Common myeloid progenitor, CD34-positive (primary cell): ENCODE data around the gene LMO1.
A peak's percentile ranks its signal among the peaks of the same experiment; 100 is the strongest.

Experiments
- CTCF ChIA-PET: fragments of 350-600 bp; sonication (Branson Sonifier 250); formaldehyde crosslinking; loops from one replicate; lab custom pipeline; 2021; ENCODE audit warnings: antibody characterized with exemption; lab: Charles Lee
- POLR2A ChIA-PET: fragments of 350-600 bp; sonication (Branson Sonifier 250); formaldehyde crosslinking; loops from one replicate; lab custom pipeline; 2021; ENCODE audit warnings: antibody characterized with exemption; lab: Charles Lee
- DNase-seq, 3 donors: peaks; one replicate each; pipeline versions ENCODE4 v3.0.0 to v3.0.0-alpha.2; 2013
- H3K27ac ChIP-seq, 2 experiments: 1 replicate in 1 of 2; 2 replicates in 1 of 2; pipeline ENCODE4 v1.7.0; 2013; ENCODE audit warnings: inconsistent platforms in 2 of 2, low read length in 2 of 2, mild to moderate bottlenecking in 2 of 2, low read depth in 1 of 2, moderate library complexity in 1 of 2; ENCODE audit not compliant: severe bottlenecking in 2 of 2, insufficient read depth in 1 of 2, poor library complexity in 1 of 2
- H3K27me3 ChIP-seq, 5 experiments: replicated peaks in 2 of 5; 1 replicate in 3 of 5; 2 replicates in 2 of 5; pipeline versions ENCODE4 v1.6.1 to v1.7.0; 2013; ENCODE audit warnings: low read length in 4 of 5, mild to moderate bottlenecking in 2 of 5, moderate library complexity in 2 of 5, inconsistent platforms in 1 of 5; ENCODE audit not compliant: insufficient read depth in 5 of 5, control insufficient read depth in 4 of 5
- H3K36me3 ChIP-seq, 4 experiments: 1 replicate in 2 of 4; 2 replicates in 2 of 4; pipeline versions ENCODE4 v1.6.1 to v1.7.0; 2013; ENCODE audit warnings: low read length in 3 of 4, control low read depth in 1 of 4, mild to moderate bottlenecking in 1 of 4; ENCODE audit not compliant: control insufficient read depth in 4 of 4, insufficient read depth in 4 of 4
- H3K4me1 ChIP-seq, 4 experiments: 1 replicate in 3 of 4; 2 replicates in 1 of 4; pipeline versions ENCODE4 v1.6.1 to v1.7.1; 2013; ENCODE audit warnings: low read length in 3 of 4, mild to moderate bottlenecking in 3 of 4, control low read depth in 1 of 4, inconsistent platforms in 1 of 4, moderate library complexity in 1 of 4; ENCODE audit not compliant: control insufficient read depth in 4 of 4, insufficient read depth in 4 of 4; ENCODE audit errors: control extremely low read depth in 1 of 4
- H3K4me3 ChIP-seq, 7 experiments: 1 replicate in 4 of 7; 2 replicates in 3 of 7; pipeline versions ENCODE4 v1.5.1 to v1.7.0; 2013; ENCODE audit warnings: mild to moderate bottlenecking in 7 of 7, low read length in 6 of 7, moderate library complexity in 6 of 7, inconsistent platforms in 2 of 7, low read depth in 2 of 7, control low read depth in 1 of 7; ENCODE audit not compliant: insufficient read depth in 4 of 7, control insufficient read depth in 1 of 7; ENCODE audit errors: extremely low read depth in 1 of 7
- H3K9me3 ChIP-seq, 5 experiments: 1 replicate in 4 of 5; 2 replicates in 1 of 5; pipeline versions ENCODE4 v1.6.1 to v1.7.1; 2013; ENCODE audit warnings: low read length in 4 of 5, mild to moderate bottlenecking in 2 of 5, inconsistent platforms in 1 of 5, low read depth in 1 of 5, moderate library complexity in 1 of 5; ENCODE audit not compliant: control insufficient read depth in 4 of 5, insufficient read depth in 2 of 5; ENCODE audit errors: control extremely low read depth in 1 of 5
- WGBS: methylation state at CpG from one replicate; pipeline ENCODE4 v1.1.5; 2013; ENCODE audit not compliant: insufficient coverage; 5-methylcytosine and 5-hydroxymethylcytosine counted together

Gene LMO1

DNA sequence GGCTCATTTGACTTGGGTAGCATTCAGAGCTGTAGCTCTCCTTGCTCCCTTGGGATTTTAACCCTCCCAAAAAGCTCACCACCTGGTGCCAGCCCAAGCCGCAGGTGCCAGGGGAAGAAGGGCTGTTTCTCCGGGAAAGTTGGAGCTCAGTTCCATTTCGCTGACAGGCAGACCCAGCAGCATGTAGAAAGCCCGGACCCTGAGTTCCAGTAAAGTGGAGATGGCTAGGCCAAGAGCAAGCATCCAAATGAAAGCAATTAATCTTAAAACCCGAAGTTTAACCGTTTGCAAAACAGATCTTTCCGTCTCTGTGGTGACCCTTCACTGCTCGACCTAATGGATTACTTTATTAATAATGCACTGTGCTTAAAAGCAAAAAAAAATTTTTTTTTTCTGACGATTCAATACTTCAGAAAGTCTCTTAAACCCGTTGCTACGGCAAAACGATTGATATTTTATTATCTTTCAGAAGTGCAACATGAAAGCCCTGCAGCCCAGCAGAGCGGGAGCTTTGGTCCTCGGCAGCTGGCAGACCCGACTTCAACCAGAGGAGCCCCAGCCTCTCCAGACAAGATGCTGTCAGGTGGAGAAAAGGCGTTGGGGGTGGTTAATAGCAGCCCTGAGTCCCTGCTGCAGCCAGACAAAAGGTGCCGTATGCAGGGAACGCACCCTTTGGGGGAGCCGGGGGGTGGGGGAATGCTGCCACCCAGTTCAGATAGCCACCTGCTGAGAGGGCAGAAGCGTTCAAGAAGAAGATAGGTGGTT, 3.3 kb downstream of the LMO1 start:
- ChIA-PET POLR2A (interaction anchor here (0.6 kb wide), 1 partner anchor 26 kb away, joined by 3 read pairs; no protein-coding TSS in a partner anchor), CTCF (interaction anchor here (1.0 to 5.7 kb wide), 6 partner anchors 13 to 67 kb away, joined by 3 to 43 read pairs (median 4); no protein-coding TSS in a partner anchor)
- peaks cover 0 to 34% (median 22%) of the 10 kb centered on the region in 5 experiments for H3K27me3 ChIP-seq
- no peaks in the 10 kb centered on the region for H3K36me3 ChIP-seq
- H3K27ac ChIP-seq: no peak overlapping the region
- no peak for DNase-seq
- WGBS: 95% methylated on average over 13 of the region's 20 CpGs
- no peaks in the 10 kb centered on the region for H3K9me3 ChIP-seq
- H3K4me3 ChIP-seq: no peak overlapping the region
- H3K4me1 ChIP-seq: peaks cover 4 to 48% (median 41%) of the 10 kb centered on the region in 4 experiments

DNA sequence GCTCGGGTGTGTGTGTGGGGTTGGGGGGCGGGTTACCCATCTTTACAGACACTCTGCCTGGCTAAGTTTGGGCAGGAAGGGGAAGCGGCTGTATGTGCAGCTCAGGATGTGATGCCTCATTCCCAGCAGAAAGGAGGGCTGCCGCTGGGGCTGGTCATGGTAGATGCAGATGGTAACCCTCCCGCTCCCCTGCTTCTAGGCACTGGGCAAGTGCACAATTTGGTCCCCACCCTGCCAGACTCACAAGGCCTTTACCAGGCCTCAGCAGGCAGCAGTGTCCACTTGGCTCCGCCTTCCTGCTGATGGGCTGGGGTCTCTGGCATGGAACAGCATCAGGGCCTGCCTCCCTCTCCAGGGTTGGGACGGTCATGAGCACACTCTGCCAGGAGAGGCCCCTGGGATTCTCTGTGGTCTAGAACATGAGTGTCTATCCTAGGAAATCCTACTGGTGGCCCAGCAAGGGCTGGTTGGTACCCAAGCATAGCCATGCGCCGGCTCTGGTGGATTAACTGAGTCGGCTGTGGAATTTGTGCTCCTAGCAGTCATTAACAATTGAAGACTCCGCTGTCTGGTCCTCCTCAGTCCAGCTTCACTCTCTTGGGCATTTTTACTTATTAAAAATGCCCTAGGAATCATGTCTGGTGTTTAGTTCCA, 4.2 kb downstream of the LMO1 start:
- POLR2A ChIA-PET: interaction anchor here (1.0 kb wide), 1 partner anchor 51 kb away, joined by 3 read pairs; no protein-coding TSS in a partner anchor
- peaks cover 4 to 48% (median 41%) of the 10 kb centered on the region in 4 experiments for H3K4me1 ChIP-seq
- peak overlapping the region in 2 of 7 experiments; percentile 3 to 28 for H3K4me3 ChIP-seq
- H3K27ac ChIP-seq: no peak overlapping the region
- peaks cover 0 to 26% (median 20%) of the 10 kb centered on the region in 5 experiments for H3K27me3 ChIP-seq
- CTCF ChIA-PET: interaction anchor here (1.0 to 4.6 kb wide), 5 partner anchors 12 to 78 kb away, joined by 3 to 28 read pairs (median 4); no protein-coding TSS in a partner anchor
- peak in 2 of 3 donors; percentile 90 to 91 for DNase-seq
- H3K36me3 ChIP-seq: no peaks in the 10 kb centered on the region
- H3K9me3 ChIP-seq: no peaks in the 10 kb centered on the region
- 72% methylated on average over 8 of the region's 11 CpGs for WGBS

DNA sequence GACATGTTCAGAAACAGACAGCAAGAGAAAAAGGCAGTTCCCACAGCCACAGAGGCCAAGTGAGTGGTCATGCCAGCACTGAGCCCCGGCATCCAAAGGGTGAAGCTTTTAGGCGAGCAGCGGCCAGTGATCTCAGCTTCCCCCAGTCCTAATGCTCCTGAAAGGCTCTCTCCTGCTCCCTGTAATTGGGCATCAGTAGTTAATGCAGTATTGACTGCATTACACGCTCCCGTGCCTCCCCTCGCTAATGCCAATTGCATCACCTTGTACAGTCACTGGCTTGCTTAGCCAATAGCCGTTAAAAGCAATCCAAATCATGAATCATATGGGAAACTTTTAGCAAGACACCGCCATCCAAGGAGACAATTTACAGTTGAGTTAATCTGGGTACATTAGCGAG, 4.9 kb downstream of the LMO1 start:
- H3K36me3 ChIP-seq: no peaks in the 10 kb centered on the region
- H3K4me3 ChIP-seq: peak overlapping the region in 1 of 7 experiments; percentile 28
- no peak overlapping the region for H3K27ac ChIP-seq
- H3K27me3 ChIP-seq: peaks cover 0 to 21% (median 15%) of the 10 kb centered on the region in 5 experiments
- H3K4me1 ChIP-seq: peaks cover 4 to 44% (median 40%) of the 10 kb centered on the region in 4 experiments
- ChIA-PET POLR2A (interaction anchor here (1.0 kb wide), 1 partner anchor 50 kb away, joined by 3 read pairs; no protein-coding TSS in a partner anchor), CTCF (interaction anchor here (0.6 to 4.6 kb wide), 4 partner anchors 11 to 86 kb away, joined by 3 to 28 read pairs (median 6); no protein-coding TSS in a partner anchor)
- H3K9me3 ChIP-seq: no peaks in the 10 kb centered on the region
- WGBS: 86% methylated on average over 9 of the region's 9 CpGs
- DNase-seq: peak; percentile 39 to 80 (median 77)

DNA sequence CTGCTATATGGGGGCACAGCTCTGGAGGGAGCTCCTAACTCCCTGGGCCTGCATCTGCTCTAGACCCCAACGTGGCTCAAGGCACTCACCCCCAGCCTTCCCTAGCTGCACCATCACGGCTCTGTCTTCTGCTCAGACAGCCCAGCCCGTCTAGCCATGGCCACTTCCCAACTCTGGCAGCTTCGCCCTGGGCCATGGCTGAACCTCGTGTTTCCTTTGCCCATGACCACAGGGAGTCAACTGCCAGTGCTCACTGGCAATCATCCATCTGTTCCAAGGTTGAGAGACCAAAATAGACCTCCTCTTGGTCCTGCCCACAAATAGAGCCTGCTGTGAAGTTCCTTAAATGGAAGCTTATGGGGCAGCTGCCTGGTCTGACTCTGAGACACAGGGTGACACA, 5.4 kb downstream of the LMO1 start:
- Histone ChIP-seq H3K9me3 (no peaks in the 10 kb centered on the region), H3K27me3 (peaks cover 0 to 21% (median 15%) of the 10 kb centered on the region in 5 experiments), H3K4me3 (no peak overlapping the region), H3K36me3 (no peaks in the 10 kb centered on the region), H3K4me1 (peaks cover 0 to 40% (median 35%) of the 10 kb centered on the region in 4 experiments), H3K27ac (no peak overlapping the region)
- peak in 2 of 3 donors; percentile 69 to 70 for DNase-seq
- ChIA-PET CTCF (interaction anchor here (0.6 to 4.6 kb wide), 5 partner anchors 11 to 86 kb away, joined by 3 to 28 read pairs (median 4); no protein-coding TSS in a partner anchor), POLR2A (interaction anchor here (1.0 kb wide), 1 partner anchor 50 kb away, joined by 3 read pairs; no protein-coding TSS in a partner anchor)
- 22% methylated on average over 5 of the region's 5 CpGs for WGBS

DNA sequence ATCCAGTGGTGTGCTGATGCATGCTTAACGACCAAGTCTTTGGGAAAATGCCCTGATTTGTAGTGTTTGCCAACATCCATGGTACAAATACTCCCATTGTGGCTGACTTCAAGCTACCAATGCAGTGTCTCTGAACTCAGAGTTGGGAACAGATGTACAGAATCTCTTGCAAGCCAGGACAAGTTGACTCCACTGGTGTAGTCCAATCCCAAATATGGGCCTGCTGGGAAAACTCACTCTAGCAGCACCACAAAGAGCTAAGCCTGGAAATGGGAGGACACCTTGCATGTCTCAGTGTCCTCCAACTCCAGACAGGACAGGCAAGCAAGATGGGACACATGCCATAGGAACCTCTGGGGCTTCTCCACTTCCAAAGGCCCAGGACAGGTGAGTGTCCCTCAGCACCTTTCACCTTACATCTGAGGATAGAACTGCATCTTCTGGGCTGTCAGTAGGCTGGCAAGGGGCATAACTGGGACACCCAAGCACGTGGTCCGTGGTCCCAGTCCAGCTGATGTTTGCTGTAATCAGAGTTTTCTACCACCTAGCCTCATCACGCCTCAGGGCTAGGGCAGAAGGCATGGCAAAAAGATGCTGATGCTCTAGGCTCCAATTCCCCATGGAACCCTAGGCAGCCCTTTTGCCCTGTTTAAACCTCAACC, 6.5 kb downstream of the LMO1 start:
- ChIA-PET CTCF (interaction anchor here (1.4 to 4.6 kb wide), 4 partner anchors 10 to 37 kb away, joined by 3 to 28 read pairs (median 6); no protein-coding TSS in a partner anchor), POLR2A (no interaction called here)
- H3K4me1 ChIP-seq: peaks cover 0 to 33% (median 26%) of the 10 kb centered on the region in 4 experiments
- H3K27me3 ChIP-seq: peaks cover 0 to 14% (median 10%) of the 10 kb centered on the region in 5 experiments
- WGBS: 98% methylated on average over 4 of the region's 4 CpGs
- DNase-seq: no peak
- H3K9me3 ChIP-seq: no peaks in the 10 kb centered on the region
- no peak overlapping the region for H3K4me3 ChIP-seq
- no peak overlapping the region for H3K27ac ChIP-seq
- no peaks in the 10 kb centered on the region for H3K36me3 ChIP-seq

DNA sequence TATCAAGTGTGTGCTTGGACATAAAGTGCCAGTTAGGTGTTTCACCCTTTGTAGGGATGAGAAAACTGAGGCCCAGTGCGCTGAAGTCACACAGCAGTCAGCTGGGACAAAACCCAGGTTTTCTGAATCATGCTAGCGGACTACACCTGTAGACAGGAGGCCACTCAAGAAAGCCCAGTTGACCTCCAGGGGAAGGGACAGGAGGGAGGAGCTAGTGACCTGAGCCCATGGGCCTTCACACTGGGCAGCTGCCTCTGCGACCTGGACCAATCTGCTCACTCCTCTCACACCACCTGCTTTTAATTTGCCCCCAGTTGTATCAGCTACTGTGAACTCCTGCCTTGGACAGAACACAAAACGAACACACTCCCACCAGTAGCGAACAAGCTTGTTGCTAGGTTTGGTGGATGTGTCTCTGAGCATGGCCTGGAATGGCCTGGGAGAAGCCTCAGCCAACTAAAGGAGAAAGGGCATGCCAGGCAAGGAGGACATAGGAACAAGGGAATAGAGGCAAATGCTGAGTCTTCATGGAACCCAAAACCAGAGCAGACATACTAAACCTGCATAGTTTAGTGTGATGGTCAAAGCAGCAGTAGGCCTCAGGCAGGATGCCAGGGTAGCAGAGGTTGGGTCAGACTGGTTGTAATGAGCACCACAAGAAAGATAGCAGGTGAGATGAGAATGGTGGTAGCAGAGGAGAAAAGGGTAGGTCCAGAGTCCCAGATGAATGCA, 7.2 kb downstream of the LMO1 start:
- no peak for DNase-seq
- Histone ChIP-seq H3K4me3 (no peak overlapping the region), H3K27ac (no peak overlapping the region), H3K4me1 (peaks cover 0 to 33% (median 24%) of the 10 kb centered on the region in 4 experiments), H3K36me3 (no peaks in the 10 kb centered on the region), H3K9me3 (no peaks in the 10 kb centered on the region), H3K27me3 (peaks cover 0 to 8% (median 3%) of the 10 kb centered on the region in 5 experiments)
- CTCF ChIA-PET: interaction anchor here (0.8 to 2.4 kb wide), 5 partner anchors 9 to 42 kb away, joined by 3 to 8 read pairs (median 4); no protein-coding TSS in a partner anchor
- POLR2A ChIA-PET: no interaction called here
- 98% methylated on average over 4 of the region's 5 CpGs for WGBS
